ENCODE results near the gene CARD8. TPM values are rescaled to one million over a fixed set of nuclear protein-coding genes. Genes with fewer than 3 reads are reported as not detected.

Gene CARD8
- total RNA-seq, 1 experiment from 2014 or later = 25.6 TPM

DNA sequence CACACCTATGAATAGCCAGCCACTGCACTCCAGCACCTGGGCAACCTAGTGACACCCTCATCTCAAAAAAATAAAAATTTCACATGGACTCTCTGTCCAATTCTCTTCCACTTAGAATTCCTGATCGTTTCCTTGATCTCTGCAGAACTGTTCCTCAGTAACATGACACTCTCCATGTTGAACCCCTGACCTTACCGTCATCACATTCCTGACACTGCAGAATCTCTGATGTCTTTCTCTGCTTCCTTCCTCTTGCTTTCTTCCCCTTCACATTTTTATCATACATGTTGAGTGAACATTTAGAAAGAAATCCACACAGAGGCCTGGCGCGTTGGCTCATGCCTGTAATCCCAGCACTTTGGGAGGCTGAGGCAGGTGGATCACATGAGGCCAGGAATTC, 29.2 kb upstream of the CARD8 start:
- CTCF ChIA-PET = no interaction called here
- H3K4me2 ChIP-seq = no peak overlapping the region
- intact Hi-C loops (cut with micrococcal nuclease; ENCODE audit: unreplicated experiment) = no loop called here

DNA sequence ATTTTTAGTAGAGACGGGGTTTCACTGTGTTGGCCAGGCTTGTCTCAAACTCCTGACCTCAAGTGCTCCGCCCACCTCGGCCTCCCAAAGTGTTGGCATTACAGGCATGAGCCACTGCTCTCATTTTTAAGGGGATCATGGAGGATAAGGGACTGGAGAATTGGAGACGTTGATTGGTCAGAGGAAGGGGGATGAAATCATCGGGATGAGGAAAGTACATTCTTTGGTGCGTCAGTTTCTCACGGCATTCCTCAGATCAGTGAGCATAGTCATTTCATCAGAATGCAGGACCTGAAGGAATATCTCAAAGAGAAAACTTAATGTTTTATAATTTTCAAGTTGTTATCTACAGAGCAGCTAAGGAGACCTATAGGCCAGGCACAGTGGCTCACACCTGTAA, 28.2 kb upstream of the CARD8 start:
- Histone ChIP-seq H3F3A (ENCODE audit: insufficient read depth, low read depth) (peaks cover 48% of the 10 kb centered on the region), H3K36me3 (ENCODE audit: low read depth) (peaks cover 46% of the 10 kb centered on the region), H3K27me3 (ENCODE audit: insufficient read depth, low read depth) (no peaks in the 10 kb centered on the region), H2AFZ (no peak overlapping the region), H3K4me2 (no peak overlapping the region), H3K27ac (no peak overlapping the region), H3K79me2 (ENCODE audit: low read depth) (no peaks in the 10 kb centered on the region), H3K9me2 (ENCODE audit: insufficient read depth) (no peaks in the 10 kb centered on the region), H3K4me3 (no peak overlapping the region), H4K20me1 (ENCODE audit: insufficient read depth) (no peaks in the 10 kb centered on the region; the same call in none of the 2 replicates), H3K4me1 (replicated peaks; ENCODE audit: insufficient read depth) (no peaks in the 10 kb centered on the region), H3K9me3 (ENCODE audit: insufficient read depth, low read depth) (peaks cover 5% of the 10 kb centered on the region; the same call in 1 of the 2 replicates)
- ChIA-PET POLR2A (ENCODE audit: unreplicated experiment) (no interaction called here), CTCF (no interaction called here)
- intact Hi-C loops (cut with micrococcal nuclease; ENCODE audit: unreplicated experiment) = no loop called here
- no TSS peak for BruUV-seq (replicated peaks)
- TF ChIP-seq, protein P1, sequence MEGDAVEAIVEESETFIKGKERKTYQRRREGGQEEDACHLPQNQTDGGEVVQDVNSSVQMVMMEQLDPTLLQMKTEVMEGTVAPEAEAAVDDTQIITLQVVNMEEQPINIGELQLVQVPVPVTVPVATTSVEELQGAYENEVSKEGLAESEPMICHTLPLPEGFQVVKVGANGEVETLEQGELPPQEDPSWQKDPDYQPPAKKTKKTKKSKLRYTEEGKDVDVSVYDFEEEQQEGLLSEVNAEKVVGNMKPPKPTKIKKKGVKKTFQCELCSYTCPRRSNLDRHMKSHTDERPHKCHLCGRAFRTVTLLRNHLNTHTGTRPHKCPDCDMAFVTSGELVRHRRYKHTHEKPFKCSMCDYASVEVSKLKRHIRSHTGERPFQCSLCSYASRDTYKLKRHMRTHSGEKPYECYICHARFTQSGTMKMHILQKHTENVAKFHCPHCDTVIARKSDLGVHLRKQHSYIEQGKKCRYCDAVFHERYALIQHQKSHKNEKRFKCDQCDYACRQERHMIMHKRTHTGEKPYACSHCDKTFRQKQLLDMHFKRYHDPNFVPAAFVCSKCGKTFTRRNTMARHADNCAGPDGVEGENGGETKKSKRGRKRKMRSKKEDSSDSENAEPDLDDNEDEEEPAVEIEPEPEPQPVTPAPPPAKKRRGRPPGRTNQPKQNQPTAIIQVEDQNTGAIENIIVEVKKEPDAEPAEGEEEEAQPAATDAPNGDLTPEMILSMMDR (conservative IDR thresholded peaks at IDR 0.05) = no peak
- no peak for DNase-seq

More for the DNA sequence above, 29.2 kb upstream of the CARD8 start:
- Histone ChIP-seq H3K9me2 (ENCODE audit: insufficient read depth) (no peaks in the 10 kb centered on the region), H3K4me3 (no peak overlapping the region), H3K9me3 (ENCODE audit: insufficient read depth, low read depth) (peaks cover 5% of the 10 kb centered on the region; the same call in 1 of the 2 replicates), H4K20me1 (ENCODE audit: insufficient read depth) (no peaks in the 10 kb centered on the region; the same call in none of the 2 replicates), H2AFZ (no peak overlapping the region), H3K36me3 (ENCODE audit: low read depth) (peaks cover 41% of the 10 kb centered on the region), H3K4me1 (replicated peaks; ENCODE audit: insufficient read depth) (peaks cover under 1% of the 10 kb centered on the region), H3K79me2 (ENCODE audit: low read depth) (no peaks in the 10 kb centered on the region), H3K27ac (no peak overlapping the region), H3K27me3 (ENCODE audit: insufficient read depth, low read depth) (no peaks in the 10 kb centered on the region), H3F3A (ENCODE audit: insufficient read depth, low read depth) (peaks cover 56% of the 10 kb centered on the region)
- TF ChIP-seq, protein P1 (conservative IDR thresholded peaks at IDR 0.05) = no peak
- TF ChIP-seq EZH2 (IDR thresholded peaks at IDR 0.05; ENCODE audit: low read depth) = no peak
- BruUV-seq (replicated peaks) = no TSS peak
- no peak for DNase-seq
- POLR2A ChIA-PET (ENCODE audit: unreplicated experiment) = no interaction called here

DNA sequence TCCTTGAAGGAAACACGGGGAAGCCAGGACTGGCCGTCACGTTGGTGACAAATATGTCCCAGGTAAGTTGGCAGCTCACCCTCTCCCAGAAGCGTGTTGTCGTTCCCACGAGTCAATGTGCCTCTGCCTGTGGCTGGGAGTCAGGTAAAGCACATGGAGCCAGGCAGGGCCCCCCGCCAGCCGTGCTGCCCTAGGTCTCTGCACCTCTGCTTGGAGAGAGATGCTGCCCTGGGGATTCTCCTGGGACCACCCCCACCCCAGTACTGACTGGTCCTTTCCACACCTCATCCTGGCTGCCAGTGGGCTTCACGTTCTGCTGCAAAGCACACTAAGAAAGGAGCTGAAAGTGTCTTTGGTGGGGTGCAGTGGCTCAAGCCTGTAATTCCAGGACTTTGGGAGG, 24.0 kb upstream of the CARD8 start:
- no peak for DNase-seq
- Histone ChIP-seq H3K9me2 (ENCODE audit: insufficient read depth) (no peaks in the 10 kb centered on the region), H4K20me1 (ENCODE audit: insufficient read depth) (no peaks in the 10 kb centered on the region; the same call in 1 of the 2 replicates), H3K4me3 (no peak overlapping the region), H3K27me3 (ENCODE audit: insufficient read depth, low read depth) (no peaks in the 10 kb centered on the region), H3K4me2 (no peak overlapping the region), H3K4me1 (replicated peaks; ENCODE audit: insufficient read depth) (no peaks in the 10 kb centered on the region; the same call in 1 of the 2 replicates), H3K27ac (no peak overlapping the region), H3K79me2 (ENCODE audit: low read depth) (peaks cover 16% of the 10 kb centered on the region), H2AFZ (no peak overlapping the region), H3K9me3 (ENCODE audit: insufficient read depth, low read depth) (no peaks in the 10 kb centered on the region; the same call in 1 of the 2 replicates), H3K36me3 (ENCODE audit: low read depth) (peaks cover 39% of the 10 kb centered on the region), H3F3A (ENCODE audit: insufficient read depth, low read depth) (peaks cover 19% of the 10 kb centered on the region)
- POLR2A ChIA-PET (ENCODE audit: unreplicated experiment) = no interaction called here
- CTCF ChIA-PET = no interaction called here
- intact Hi-C loops (cut with micrococcal nuclease; ENCODE audit: unreplicated experiment) = no loop called here
- TF ChIP-seq EZH2 (IDR thresholded peaks at IDR 0.05; ENCODE audit: low read depth) = no peak
- TF ChIP-seq, protein P1 (conservative IDR thresholded peaks at IDR 0.05) = no peak
- no TSS peak for BruUV-seq (replicated peaks)

Measured in PC-9 (cell line).